Sigmoid colon (tissue), 7 donors: ENCODE data around the gene GPR157. TPM values are rescaled to one million over a fixed set of nuclear protein-coding genes. Genes with fewer than 3 reads are reported as not detected.

Experiments used
- DNase-seq: peaks from one replicate; pipeline ENCODE4 v3.0.0-alpha.2; 2019
- H3K27ac ChIP-seq, 4 donors: fragments of 200-600 bp; sonication (generic); one replicate each; pipeline ENCODE4 v1.5.1; 2016 to 2019; ENCODE audit warnings: mild to moderate bottlenecking in 1 of 4
- H3K27me3 ChIP-seq, 3 donors: fragments of 200-600 bp; sonication (generic); one replicate each; pipeline ENCODE4 v1.5.1; 2019; ENCODE audit warnings: mild to moderate bottlenecking in 1 of 3
- H3K36me3 ChIP-seq, 4 donors: fragments of 200-600 bp; sonication (generic); one replicate each; pipeline ENCODE4 v1.5.1; 2016 to 2019
- H3K4me1 ChIP-seq, 4 donors: fragments of 200-600 bp; sonication (generic); one replicate each; pipeline ENCODE4 v1.5.1; 2017 to 2019
- H3K4me3 ChIP-seq, 4 donors: fragments of 200-600 bp; sonication (generic); one replicate each; pipeline ENCODE4 v1.5.1; 2017 to 2019; ENCODE audit warnings: mild to moderate bottlenecking in 2 of 4, moderate library complexity in 1 of 4
- H3K9me3 ChIP-seq, 4 donors: fragments of 200-600 bp in 3 of 4; sonication (generic) in 3 of 4; one replicate each; pipeline versions ENCODE4 v1.5.1 to v1.6.1; 2013 to 2019
- EP300 ChIP-seq, 4 donors: sonication (generic); formaldehyde crosslinking; IDR thresholded peaks; one replicate each; pipeline ENCODE4 v1.6.1; 2017; ENCODE audit warnings: antibody characterized with exemption in 4 of 4
- POLR2A ChIP-seq, 2 donors: fragments of 450-650 bp; IDR thresholded peaks; one replicate each; pipeline ENCODE4 v1.6.1; 2016; ENCODE audit warnings: antibody characterized with exemption in 2 of 2, mild to moderate bottlenecking in 2 of 2, moderate library complexity in 2 of 2
- POLR2AphosphoS5 ChIP-seq, 4 donors: sonication (generic); formaldehyde crosslinking; IDR thresholded peaks; one replicate each; pipeline ENCODE4 v1.6.1; 2017; ENCODE audit warnings: antibody characterized with exemption in 4 of 4
- WGBS, 2 donors: extraction: QIAGEN DNeasy Blood & Tissue Kit; methylation state at CpG; one replicate each; pipeline ENCODE4 v1.1.7; 2013; 5-methylcytosine and 5-hydroxymethylcytosine counted together
- intact Hi-C: fragments of 100-400 bp; cut with DNase I; formaldehyde crosslinking; loops from one replicate; pipeline ENCODE4 v1.15.1; 2023
- polyA plus RNA-seq, 3 donors: library from polyadenylated mRNA; stranded (reverse); fragments of 200-250 nt; gene quantifications; one replicate each; pipeline ENCODE4 v1.2.3, GENCODE V29; 2013
- total RNA-seq, 4 donors: library from RNA; depleted of rRNA; stranded (reverse); fragments of >200 nt; gene quantifications; one replicate each; pipeline ENCODE4 v1.1.0, GENCODE V29; 2016
- TF ChIP-seq, protein P1 (sequence below), 4 experiments: fragments of 450-650 bp in 3 of 4; fragments of 200-600 bp in 1 of 4; IDR thresholded peaks; one replicate each; pipeline ENCODE4 v1.5.1; 2016 to 2019; ENCODE audit warnings: antibody characterized with exemption in 4 of 4, mild to moderate bottlenecking in 3 of 4, moderate library complexity in 2 of 4
- donor health status: healthy with polysubstance abuse.
- donor health status: Bipolar disorder and iron deficiency.
- donor health status: healthy.

GPR157 gene
- total and polyA plus RNA-seq, 7 donors = 0.92 to 3.7 (median 1.8) TPM

DNA sequence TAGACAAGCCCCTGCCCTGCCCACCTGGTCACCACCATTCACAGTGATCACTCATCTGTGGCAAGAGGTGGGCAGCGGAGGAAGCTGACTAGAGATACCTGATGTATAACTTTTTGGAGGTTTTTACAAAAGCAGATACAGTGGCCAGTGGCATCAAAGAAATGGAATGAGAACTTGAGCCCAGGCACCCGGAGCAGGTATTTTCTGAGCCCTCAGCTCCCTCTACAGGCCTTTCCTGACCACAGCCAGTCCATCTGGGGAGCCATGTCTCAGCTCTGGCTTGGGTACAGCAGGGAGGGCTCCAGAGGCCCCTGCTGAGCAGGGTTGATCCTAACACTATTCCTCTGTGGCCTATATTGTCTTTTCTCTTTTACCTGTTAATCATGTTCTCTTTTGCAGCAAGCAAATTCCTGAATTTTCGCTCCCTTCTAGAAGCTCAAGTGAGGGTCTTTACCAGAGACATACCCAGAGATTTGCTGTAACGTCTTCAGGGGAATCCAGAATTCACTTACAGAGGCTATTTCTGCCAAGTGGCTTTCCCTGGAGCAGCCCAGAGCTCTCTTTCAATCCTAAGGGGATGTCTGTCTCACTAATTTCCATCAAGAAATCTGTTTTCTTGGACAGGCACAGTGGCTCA lies 27.3 kb downstream of the GPR157 start:
- no peak for TF ChIP-seq POLR2AphosphoS5 (IDR thresholded peaks at IDR 0.05)
- TF ChIP-seq, protein P1, sequence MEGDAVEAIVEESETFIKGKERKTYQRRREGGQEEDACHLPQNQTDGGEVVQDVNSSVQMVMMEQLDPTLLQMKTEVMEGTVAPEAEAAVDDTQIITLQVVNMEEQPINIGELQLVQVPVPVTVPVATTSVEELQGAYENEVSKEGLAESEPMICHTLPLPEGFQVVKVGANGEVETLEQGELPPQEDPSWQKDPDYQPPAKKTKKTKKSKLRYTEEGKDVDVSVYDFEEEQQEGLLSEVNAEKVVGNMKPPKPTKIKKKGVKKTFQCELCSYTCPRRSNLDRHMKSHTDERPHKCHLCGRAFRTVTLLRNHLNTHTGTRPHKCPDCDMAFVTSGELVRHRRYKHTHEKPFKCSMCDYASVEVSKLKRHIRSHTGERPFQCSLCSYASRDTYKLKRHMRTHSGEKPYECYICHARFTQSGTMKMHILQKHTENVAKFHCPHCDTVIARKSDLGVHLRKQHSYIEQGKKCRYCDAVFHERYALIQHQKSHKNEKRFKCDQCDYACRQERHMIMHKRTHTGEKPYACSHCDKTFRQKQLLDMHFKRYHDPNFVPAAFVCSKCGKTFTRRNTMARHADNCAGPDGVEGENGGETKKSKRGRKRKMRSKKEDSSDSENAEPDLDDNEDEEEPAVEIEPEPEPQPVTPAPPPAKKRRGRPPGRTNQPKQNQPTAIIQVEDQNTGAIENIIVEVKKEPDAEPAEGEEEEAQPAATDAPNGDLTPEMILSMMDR (IDR thresholded peaks at IDR 0.05) = peak; percentile 28 to 65 (median 44)
- DNase-seq = peak; percentile 67
- peaks cover 4 to 25% (median 12%) of the 10 kb centered on the region in 4 donors for H3K36me3 ChIP-seq
- no peak overlapping the region for H3K27ac ChIP-seq
- intact Hi-C loops = loop anchor here (1.0 to 2.0 kb wide), 2 partner anchors 91 to 183 kb away; no protein-coding TSS in a partner anchor
- H3K4me3 ChIP-seq = no peak overlapping the region
- no peaks in the 10 kb centered on the region for H3K27me3 ChIP-seq
- WGBS, 2 donors = 47 to 49% methylated on average over 4 of the region's 4 CpGs
- H3K4me1 ChIP-seq = no peaks in the 10 kb centered on the region
- H3K9me3 ChIP-seq = no peaks in the 10 kb centered on the region

DNA sequence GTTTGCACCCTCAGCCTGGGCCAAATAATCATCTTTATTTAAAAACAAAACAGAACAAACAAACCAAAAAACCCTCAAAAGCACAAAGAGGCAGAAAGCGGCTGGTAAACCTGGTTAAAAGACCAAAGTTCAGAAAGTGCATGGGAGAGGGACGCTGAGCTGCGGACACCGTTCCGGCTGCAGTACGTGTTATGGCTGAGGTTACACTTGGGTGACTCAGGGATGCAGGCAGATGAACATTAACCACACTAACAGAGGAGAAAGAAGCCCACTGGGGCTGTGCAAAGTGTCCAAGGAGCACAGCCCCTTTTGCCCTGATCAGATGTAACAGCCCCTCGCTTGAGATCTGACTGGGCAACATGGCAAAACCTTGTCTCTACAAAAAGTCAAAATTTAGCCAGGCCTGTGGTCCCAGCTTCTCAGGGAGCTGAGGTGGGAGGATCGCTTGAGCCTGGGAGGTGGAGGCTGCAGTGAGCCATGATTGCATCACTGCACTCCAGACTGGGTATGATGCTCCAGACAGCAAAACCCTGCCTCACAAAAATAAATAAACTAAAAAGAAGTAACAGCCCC lies 28.3 kb downstream of the GPR157 start:
- intact Hi-C loops = loop anchor here (1.0 to 2.0 kb wide), 2 partner anchors 90 to 182 kb away; no protein-coding TSS in a partner anchor
- H3K36me3 ChIP-seq = peaks cover 4 to 24% (median 12%) of the 10 kb centered on the region in 4 donors
- no peak overlapping the region for H3K27ac ChIP-seq
- no peaks in the 10 kb centered on the region for H3K27me3 ChIP-seq
- no peak for TF ChIP-seq EP300 (IDR thresholded peaks at IDR 0.05)
- no peak for TF ChIP-seq POLR2A (IDR thresholded peaks at IDR 0.05)
- no peak for TF ChIP-seq POLR2AphosphoS5 (IDR thresholded peaks at IDR 0.05)
- TF ChIP-seq, protein P1 (IDR thresholded peaks at IDR 0.05) = no peak
- DNase-seq = peak; percentile 13
- no peaks in the 10 kb centered on the region for H3K9me3 ChIP-seq
- H3K4me1 ChIP-seq = no peaks in the 10 kb centered on the region
- WGBS, 2 donors = 90 to 95% methylated on average over 8 of the region's 8 CpGs
- no peak overlapping the region for H3K4me3 ChIP-seq

DNA sequence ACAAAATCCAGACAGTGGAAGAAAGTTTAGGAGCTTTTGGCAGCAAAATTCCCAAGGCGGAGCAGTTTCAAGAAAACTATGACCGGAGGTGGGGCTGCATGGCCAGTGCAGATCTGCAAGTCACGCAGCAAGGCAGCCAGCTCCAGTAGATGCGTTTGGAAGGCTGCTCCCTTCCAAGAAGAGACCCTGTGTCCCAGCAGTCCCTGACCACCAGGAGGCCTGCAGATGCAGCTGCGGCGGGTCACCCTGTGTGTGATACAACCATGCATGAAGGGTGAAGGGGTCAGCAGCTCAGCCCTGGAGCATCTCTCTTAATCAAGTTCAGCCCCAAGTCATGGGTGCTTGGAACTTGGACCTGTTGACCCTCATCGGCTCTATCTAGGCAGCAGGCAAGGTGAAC lies 29.3 kb downstream of the GPR157 start:
- intact Hi-C loops = no loop called here
- H3K9me3 ChIP-seq = no peaks in the 10 kb centered on the region
- TF ChIP-seq EP300 (IDR thresholded peaks at IDR 0.05) = no peak
- no peak for TF ChIP-seq POLR2AphosphoS5 (IDR thresholded peaks at IDR 0.05)
- TF ChIP-seq, protein P1 (IDR thresholded peaks at IDR 0.05) = no peak
- no peak for TF ChIP-seq POLR2A (IDR thresholded peaks at IDR 0.05)
- H3K36me3 ChIP-seq = peaks cover 4 to 17% (median 10%) of the 10 kb centered on the region in 4 donors
- H3K27me3 ChIP-seq = no peaks in the 10 kb centered on the region
- no peaks in the 10 kb centered on the region for H3K4me1 ChIP-seq
- no peak for DNase-seq
- H3K4me3 ChIP-seq = no peak overlapping the region
- 92% methylated on average over 7 of the region's 7 CpGs for WGBS, 2 donors
- H3K27ac ChIP-seq = no peak overlapping the region

DNA sequence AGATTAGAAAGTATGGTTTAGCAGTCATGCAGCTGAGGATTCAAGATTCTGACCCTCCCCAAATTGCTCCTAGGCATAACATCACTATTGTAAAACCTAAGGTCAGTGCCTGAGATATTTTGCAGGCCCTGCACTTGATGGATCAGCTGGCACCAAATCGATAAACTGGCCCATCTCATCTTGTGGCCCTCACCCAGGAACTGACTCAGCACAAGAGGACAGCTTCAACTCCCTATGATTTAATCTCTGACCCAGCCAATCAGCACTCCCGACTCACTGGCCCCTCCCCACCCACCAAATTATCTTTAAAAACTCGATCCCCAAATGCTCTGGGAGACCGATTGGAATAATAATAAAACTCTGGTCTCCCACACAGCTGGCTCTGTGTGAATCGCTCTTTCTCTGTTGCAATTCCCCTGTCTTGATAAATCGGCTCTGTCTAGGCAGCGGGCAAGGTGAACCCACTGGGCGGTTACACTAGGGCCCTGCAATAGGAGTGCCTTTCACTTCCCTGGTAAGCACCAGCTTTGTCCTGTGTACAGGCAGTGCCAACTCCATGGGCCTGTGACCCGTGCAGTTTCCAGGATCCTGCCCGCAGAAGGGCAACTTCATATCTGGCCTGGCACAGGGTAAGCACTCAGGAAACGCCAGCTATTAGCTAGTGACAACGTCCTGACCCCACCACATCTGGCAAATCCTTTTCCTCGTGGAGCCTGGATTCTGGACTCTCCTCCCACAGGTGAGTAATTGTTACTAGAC lies 30.8 kb downstream of the GPR157 start:
- H3K27me3 ChIP-seq = no peaks in the 10 kb centered on the region
- WGBS, 2 donors = 89 to 90% methylated on average over 13 of the region's 13 CpGs
- no peaks in the 10 kb centered on the region for H3K9me3 ChIP-seq
- intact Hi-C loops = no loop called here
- no peaks in the 10 kb centered on the region for H3K4me1 ChIP-seq
- H3K4me3 ChIP-seq = no peak overlapping the region
- H3K36me3 ChIP-seq = peaks cover 0 to 4% (median 0%) of the 10 kb centered on the region in 4 donors
- no peak overlapping the region for H3K27ac ChIP-seq
- DNase-seq = no peak
- TF ChIP-seq POLR2AphosphoS5 (IDR thresholded peaks at IDR 0.05) = no peak
- TF ChIP-seq, protein P1 (IDR thresholded peaks at IDR 0.05) = no peak
- TF ChIP-seq POLR2A (IDR thresholded peaks at IDR 0.05) = no peak
- TF ChIP-seq EP300 (IDR thresholded peaks at IDR 0.05) = no peak
